ENCODE measurements around the gene PXT1.

The PXT1 gene

DNA sequence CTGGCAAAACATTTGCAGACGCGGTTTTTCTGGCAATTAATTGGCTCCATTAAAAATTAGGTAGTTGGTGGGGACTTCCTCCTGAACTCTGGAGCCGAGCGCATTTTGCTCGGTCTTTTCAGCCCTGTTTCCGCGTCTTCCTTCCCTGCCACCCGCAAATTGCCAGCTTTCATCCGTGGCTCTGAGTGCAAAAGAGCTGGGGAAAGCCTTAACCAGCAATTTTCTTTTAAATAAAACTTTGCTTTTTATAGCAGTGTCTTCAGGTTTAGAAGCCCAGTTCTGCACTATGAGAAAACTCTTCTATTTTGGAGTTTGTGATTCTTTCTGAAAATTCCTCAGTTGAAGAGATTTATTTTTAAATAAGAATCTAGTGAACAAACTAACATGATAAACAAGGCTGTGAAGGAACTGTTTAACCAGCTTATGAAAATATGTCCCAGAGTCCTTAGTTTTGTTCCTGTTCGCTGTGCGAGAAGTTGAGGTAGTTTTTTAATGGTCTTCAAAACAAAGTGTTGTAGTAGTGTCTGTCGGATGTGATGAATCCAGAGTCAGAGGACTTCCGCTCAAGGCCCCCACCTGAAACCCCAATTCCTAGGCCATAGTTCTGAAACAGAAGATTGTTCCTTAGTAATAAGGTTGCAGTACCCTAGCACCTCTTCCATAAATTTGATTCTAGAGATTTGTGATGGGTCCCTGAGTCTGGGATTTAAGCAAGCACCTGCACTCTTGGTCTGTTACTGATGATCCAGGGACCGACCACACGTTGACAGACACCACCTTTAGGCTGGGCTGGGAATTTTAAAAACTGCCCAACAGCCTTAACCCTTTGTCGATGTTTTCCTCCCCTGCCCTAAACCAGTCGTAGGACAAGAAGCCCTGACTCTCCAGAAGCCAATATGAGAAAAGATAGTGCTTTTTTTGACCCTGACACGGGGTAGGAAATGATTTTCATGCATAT, 1.1 kb upstream of the PXT1 start:
- peak overlapping the region; percentile 97 for H3K4me3 ChIP-seq (ENCODE audit: low read depth, low read length)
- TF ChIP-seq, protein P1, sequence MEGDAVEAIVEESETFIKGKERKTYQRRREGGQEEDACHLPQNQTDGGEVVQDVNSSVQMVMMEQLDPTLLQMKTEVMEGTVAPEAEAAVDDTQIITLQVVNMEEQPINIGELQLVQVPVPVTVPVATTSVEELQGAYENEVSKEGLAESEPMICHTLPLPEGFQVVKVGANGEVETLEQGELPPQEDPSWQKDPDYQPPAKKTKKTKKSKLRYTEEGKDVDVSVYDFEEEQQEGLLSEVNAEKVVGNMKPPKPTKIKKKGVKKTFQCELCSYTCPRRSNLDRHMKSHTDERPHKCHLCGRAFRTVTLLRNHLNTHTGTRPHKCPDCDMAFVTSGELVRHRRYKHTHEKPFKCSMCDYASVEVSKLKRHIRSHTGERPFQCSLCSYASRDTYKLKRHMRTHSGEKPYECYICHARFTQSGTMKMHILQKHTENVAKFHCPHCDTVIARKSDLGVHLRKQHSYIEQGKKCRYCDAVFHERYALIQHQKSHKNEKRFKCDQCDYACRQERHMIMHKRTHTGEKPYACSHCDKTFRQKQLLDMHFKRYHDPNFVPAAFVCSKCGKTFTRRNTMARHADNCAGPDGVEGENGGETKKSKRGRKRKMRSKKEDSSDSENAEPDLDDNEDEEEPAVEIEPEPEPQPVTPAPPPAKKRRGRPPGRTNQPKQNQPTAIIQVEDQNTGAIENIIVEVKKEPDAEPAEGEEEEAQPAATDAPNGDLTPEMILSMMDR (IDR thresholded peaks at IDR 0.05; ENCODE audit: low read depth, low read length) = no peak

DNA sequence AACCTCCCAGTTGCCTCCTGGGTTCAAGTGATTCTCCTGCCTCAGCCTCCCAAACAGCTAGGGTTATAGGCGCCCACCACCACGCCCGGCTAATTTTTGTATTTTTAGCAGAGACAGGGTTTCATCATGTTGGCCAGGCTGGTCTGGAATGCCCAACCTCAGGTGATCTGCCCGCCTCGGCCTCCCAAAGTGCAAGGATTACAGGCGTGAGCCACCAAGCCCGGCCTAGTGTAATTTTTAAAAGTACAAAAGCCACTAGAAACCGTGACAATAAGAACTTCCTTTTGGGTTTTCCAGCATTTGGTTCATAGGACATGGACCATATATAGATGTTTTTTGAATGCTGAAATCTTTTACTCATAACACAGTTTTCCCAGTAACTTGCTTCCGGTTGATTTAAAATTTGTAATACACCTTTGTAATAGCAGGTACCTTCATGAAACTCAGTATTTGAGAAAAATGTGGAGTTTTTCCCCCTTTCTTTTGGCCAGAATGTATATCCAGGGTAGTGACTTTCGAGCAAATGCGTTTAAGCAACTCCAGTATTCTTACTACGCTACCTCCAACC, 467 bp downstream of the PXT1 start:
- TF ChIP-seq, protein P1 (IDR thresholded peaks at IDR 0.05; ENCODE audit: low read depth, low read length) = no peak
- peak overlapping the region; percentile 97 for H3K4me3 ChIP-seq (ENCODE audit: low read depth, low read length)

DNA sequence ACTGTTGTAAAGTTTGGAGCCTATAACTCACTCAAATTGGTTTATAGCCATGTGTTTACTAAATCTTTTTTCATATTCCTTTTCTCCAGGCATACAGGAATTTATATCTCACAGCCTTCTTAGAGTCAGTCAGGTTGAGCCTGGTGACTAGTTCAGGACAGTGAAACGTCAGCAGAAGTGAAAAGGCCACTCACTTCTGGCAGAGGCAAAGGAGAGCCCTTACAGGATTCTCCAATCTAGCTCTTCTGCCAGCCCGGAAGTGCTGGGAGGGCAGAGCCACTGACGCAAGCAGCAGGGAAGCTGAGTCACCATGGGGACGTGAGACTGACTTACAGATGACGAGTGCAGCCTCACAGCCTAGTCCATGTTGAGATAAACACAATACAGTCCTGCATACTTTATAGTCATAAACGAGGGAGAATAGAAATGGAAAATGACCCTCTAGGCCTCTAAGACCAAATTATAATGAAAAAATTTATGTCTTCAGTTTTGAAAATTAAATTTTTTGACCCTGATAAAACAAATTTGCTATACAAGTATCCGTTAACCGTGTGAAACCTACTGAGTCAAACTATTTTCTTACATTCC, 1.3 kb downstream of the PXT1 start:
- TF ChIP-seq, protein P1 (IDR thresholded peaks at IDR 0.05; ENCODE audit: low read depth, low read length) = no peak
- H3K4me3 ChIP-seq (ENCODE audit: low read depth, low read length) = no peak overlapping the region

DNA sequence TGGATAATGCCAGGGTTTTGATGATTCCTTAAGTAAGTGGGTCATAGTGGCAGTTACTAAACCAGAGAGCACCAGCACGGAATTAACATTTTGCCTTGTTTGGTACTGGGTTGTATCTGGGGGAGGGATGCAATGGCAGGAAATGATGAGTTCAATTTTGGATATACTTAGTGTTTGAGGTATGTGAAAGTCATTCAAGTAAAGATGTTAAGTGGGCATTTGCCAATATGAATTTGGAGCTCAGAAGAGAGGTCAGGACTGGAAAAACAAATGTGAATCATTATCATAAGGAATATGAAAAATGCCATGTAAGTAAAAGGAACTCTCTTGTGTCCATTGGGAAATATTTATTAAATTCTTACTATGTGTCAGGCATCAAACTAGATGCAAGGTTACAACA, 6.2 kb downstream of the PXT1 start:
- TF ChIP-seq, protein P1 (IDR thresholded peaks at IDR 0.05; ENCODE audit: low read depth, low read length) = no peak
- H3K4me3 ChIP-seq (ENCODE audit: low read depth, low read length) = no peak overlapping the region

DNA sequence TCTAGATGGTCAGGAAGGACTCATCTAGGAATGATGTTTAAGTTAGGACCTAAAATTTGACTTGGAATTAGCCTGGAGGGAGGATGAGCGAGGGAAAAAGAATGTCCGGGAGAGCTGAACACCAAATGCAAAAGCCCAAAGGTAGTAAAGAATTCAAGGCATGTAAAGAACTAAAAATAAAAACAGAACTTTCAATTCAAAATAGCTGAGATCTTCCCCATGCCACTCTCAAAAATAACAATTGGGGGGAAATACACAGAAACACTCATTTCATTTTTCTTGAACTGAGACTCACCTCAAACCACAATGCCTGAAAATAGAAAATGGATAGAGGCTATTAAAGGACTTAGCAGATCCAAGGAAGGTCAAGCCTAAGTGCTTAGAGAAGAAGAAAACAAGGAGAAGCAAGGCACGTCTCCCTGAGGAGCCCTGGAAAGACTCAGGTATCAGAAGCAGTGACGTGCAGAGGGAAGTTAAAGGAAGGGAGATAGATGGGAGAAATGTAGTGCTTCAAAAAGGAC, 10.4 kb downstream of the PXT1 start:
- H3K4me3 ChIP-seq (ENCODE audit: low read depth, low read length) = no peak overlapping the region
- TF ChIP-seq, protein P1 (IDR thresholded peaks at IDR 0.05; ENCODE audit: low read depth, low read length) = no peak

DNA sequence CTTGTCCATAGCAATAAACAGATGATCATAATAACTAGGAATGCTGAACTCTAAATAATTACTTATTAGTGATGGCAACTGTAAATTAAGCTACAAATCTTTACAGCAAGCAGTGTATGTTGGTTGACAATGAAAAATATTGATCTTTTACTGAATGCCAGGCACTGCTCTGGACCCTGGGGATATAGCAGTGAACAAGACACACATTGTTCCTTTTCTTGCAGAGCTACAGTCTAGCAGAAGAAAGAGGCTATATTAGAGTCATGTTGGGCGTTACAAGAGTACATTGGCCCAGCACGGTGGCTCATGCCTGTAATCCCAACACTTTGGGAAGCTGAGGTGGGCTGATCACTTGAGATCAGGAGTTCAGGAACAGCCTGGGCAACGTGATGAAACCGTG, 11.5 kb downstream of the PXT1 start:
- TF ChIP-seq, protein P1 (IDR thresholded peaks at IDR 0.05; ENCODE audit: low read depth, low read length) = no peak
- no peak overlapping the region for H3K4me3 ChIP-seq (ENCODE audit: low read depth, low read length)
